ENCODE measurements around the gene GNG7.

DNA sequence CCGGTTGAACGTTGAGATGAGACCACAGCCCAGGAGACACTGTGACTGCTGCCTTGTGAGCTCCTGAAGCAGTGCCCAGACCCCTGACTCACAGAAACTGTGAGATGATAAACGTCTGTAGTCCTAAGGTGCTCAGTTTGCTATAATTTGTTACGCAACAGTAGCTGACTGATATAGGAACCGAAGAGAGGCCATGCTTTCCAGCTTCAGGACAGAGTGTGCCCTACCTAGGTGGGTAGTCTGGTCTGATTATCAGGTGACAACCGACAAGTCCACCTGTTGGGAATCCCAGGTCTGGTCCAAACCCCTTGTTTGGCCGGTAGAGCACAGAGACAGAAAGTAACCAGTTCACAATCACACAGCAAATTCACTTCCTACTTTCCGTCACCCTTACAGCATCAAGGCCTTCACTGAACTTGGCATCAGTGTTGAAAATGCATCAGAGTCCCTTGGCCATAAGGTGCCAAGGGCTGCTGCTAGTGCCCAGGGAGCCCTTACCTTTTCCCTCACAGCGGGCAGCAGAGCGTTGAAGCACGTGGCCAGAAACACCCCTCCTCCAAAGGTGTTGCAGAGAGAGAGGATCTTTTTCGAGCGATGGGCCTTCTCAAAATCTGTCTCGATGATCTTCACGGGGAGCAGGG is 34.2 kb upstream of the GNG7 start:
- TF ChIP-seq EZH2 (IDR thresholded peaks at IDR 0.05) (no peak), POLR2AphosphoS5 (IDR thresholded peaks at IDR 0.05; ENCODE audit: borderline replicate concordance, low read depth, low read length) (no peak), FOXP2 (optimal IDR thresholded peaks at IDR 0.05; ENCODE audit: control extremely low read depth, extremely low read length, insufficient read depth) (no peak)
